NCI-H1436 treated with DMSO at 0.1 percent for 48 hours (cell line): ENCODE results near the gene PPT1.
"Not testable (repeated sequence)": the region's sequence is repeated elsewhere in the genome, so short reads cannot be mapped to it uniquely, and the experiment has no call there.

Experiments
- DNase-seq: peaks from one replicate; lab custom pipeline; 2025; lab: John Stamatoyannopoulos, UW

Gene PPT1

GRCh38 chr1:40092706-40093639, 4.1 kb downstream of the PPT1 start:
- no peak for DNase-seq

- no peak for DNase-seq
These were observed 4.8 kb downstream of the PPT1 start for GRCh38 chr1:40092241-40092640.

GRCh38 chr1:40090652-40091355, 6.2 kb downstream of the PPT1 start:
- no peak for DNase-seq

GRCh38 chr1:40084750-40085149, 12.3 kb downstream of the PPT1 start:
- not testable (repeated sequence) for DNase-seq

- DNase-seq: no peak
These were observed 15.2 kb downstream of the PPT1 start for GRCh38 chr1:40081871-40082270.

GRCh38 chr1:40079774-40080400, 17.2 kb downstream of the PPT1 start:
- DNase-seq: no peak

GRCh38 chr1:40078512-40079333, 18.3 kb downstream of the PPT1 start:
- DNase-seq: no peak

- DNase-seq: no peak
These were observed 20.1 kb downstream of the PPT1 start for GRCh38 chr1:40076895-40077312.

- DNase-seq: no peak
These were observed 21.8 kb downstream of the PPT1 start for GRCh38 chr1:40075266-40075665.

- DNase-seq: no peak
These were observed 24.0 kb downstream of the PPT1 start for GRCh38 chr1:40073062-40073461.

- no peak for DNase-seq
These were observed 24.9 kb downstream of the PPT1 start for GRCh38 chr1:40072142-40072541.

- DNase-seq: no peak
These were observed 29.2 kb downstream of the PPT1 start for GRCh38 chr1:40067851-40068250.

GRCh38 chr1:40067023-40067422, 30.0 kb downstream of the PPT1 start:
- DNase-seq: no peak

GRCh38 chr1:40064797-40065499, 32.1 kb downstream of the PPT1 start:
- no peak for DNase-seq

GRCh38 chr1:40059960-40060750, 36.9 kb downstream of the PPT1 start:
- no peak for DNase-seq

GRCh38 chr1:40059338-40059959, 37.6 kb downstream of the PPT1 start:
- DNase-seq: no peak

GRCh38 chr1:40058453-40059337, 38.4 kb downstream of the PPT1 start:
- DNase-seq: no peak

GRCh38 chr1:40058097-40058452, 39.0 kb downstream of the PPT1 start:
- no peak for DNase-seq
